Muscle layer of colon (tissue), 2 donors: ENCODE measurements around the gene DPT.

Experiments
- H3K27ac ChIP-seq: one replicate; pipeline ENCODE4 v1.7.0; 2013; ENCODE audit warnings: low read depth, mild to moderate bottlenecking, low read length, moderate library complexity
- H3K27me3 ChIP-seq, 2 donors: one replicate each; pipeline ENCODE4 v1.7.0; 2013; ENCODE audit warnings: low read length in 2 of 2, mild to moderate bottlenecking in 2 of 2; ENCODE audit not compliant: insufficient read depth in 2 of 2, control insufficient read depth in 1 of 2
- H3K36me3 ChIP-seq: one replicate; pipeline ENCODE4 v1.7.0; 2013; ENCODE audit warnings: mild to moderate bottlenecking, low read length; ENCODE audit not compliant: insufficient read depth
- H3K4me1 ChIP-seq: one replicate; pipeline ENCODE4 v1.7.0; 2013; ENCODE audit warnings: mild to moderate bottlenecking, low read length; ENCODE audit not compliant: insufficient read depth
- H3K4me3 ChIP-seq, 2 donors: one replicate each; pipeline ENCODE4 v1.7.0; 2013; ENCODE audit warnings: low read length in 2 of 2, low read depth in 1 of 2, mild to moderate bottlenecking in 1 of 2, moderate library complexity in 1 of 2
- H3K9ac ChIP-seq: one replicate; pipeline ENCODE4 v1.7.0; 2013; ENCODE audit warnings: low read length
- H3K9me3 ChIP-seq: one replicate; pipeline ENCODE4 v1.7.0; 2013; ENCODE audit warnings: mild to moderate bottlenecking, low read length
- donor health status: abdominal sarcoma.
- donor health status: Adenocarcinoma of cecum.

Gene DPT

GRCh38 chr1:168760241-168760640 lies 31.2 kb upstream of the DPT start:
- H3K27me3 ChIP-seq, result no peaks in the 10 kb centered on the region
- no peak overlapping the region for H3K27ac ChIP-seq
- no peaks in the 10 kb centered on the region for H3K9me3 ChIP-seq
- H3K9ac ChIP-seq, result no peak overlapping the region
- no peak overlapping the region for H3K4me3 ChIP-seq
- H3K36me3 ChIP-seq, result no peaks in the 10 kb centered on the region
- no peaks in the 10 kb centered on the region for H3K4me1 ChIP-seq

DNA sequence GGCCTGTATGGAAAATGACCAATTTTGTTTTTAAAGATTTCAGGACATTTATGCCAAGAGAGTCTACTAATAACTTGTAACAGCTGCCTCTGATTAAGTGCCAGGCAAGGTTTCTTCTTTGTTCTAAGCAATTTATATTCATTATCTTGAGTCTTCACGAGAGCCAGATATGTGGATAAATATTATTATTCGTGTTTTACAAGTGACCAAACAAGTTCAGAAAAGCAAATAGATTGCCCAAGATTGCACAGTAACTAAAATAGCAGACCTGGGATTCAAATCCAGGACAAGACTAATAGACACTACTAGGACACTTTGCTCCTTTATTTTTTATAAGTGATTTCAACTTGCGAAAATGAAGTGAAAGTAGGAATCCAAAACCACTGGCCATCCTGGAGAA lies 30.1 kb upstream of the DPT start:
- Histone ChIP-seq H3K4me3 (no peak overlapping the region), H3K27ac (no peak overlapping the region), H3K4me1 (no peaks in the 10 kb centered on the region)

DNA sequence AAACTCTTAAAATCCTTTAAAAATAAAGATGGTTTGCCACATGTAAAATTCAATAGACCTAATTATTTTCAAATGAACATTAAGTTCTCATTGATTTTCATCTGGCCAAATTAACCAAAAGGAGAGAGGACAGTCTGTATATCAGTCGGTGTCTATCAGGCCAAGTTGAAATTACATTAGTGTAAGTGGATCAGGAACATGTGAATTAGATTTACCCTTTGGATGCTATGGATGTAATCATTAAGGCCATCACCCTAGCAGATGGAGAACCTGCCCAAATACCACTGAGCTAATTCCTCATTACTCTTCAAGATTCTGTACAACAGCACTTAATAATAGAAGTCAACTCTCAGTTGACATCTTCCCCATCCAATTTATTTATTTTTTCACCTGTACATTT lies 29.5 kb upstream of the DPT start:
- no peak overlapping the region for H3K9ac ChIP-seq
- H3K27ac ChIP-seq, result no peak overlapping the region
- H3K36me3 ChIP-seq, result no peaks in the 10 kb centered on the region
- no peak overlapping the region for H3K4me3 ChIP-seq
- no peaks in the 10 kb centered on the region for H3K9me3 ChIP-seq
- H3K4me1 ChIP-seq, result no peaks in the 10 kb centered on the region
- H3K27me3 ChIP-seq, result no peaks in the 10 kb centered on the region

More for the DNA sequence above, 30.1 kb upstream of the DPT start:
- Histone ChIP-seq H3K9me3 (no peaks in the 10 kb centered on the region), H3K9ac (no peak overlapping the region), H3K36me3 (no peaks in the 10 kb centered on the region), H3K27me3 (no peaks in the 10 kb centered on the region)

- Histone ChIP-seq H3K36me3 (no peaks in the 10 kb centered on the region), H3K9ac (no peak overlapping the region), H3K27me3 (no peaks in the 10 kb centered on the region), H3K9me3 (no peaks in the 10 kb centered on the region), H3K27ac (no peak overlapping the region), H3K4me1 (peaks cover 12% of the 10 kb centered on the region), H3K4me3 (no peak overlapping the region)
Measured at GRCh38 chr1:168755800-168756418, 26.9 kb upstream of the DPT start.

DNA sequence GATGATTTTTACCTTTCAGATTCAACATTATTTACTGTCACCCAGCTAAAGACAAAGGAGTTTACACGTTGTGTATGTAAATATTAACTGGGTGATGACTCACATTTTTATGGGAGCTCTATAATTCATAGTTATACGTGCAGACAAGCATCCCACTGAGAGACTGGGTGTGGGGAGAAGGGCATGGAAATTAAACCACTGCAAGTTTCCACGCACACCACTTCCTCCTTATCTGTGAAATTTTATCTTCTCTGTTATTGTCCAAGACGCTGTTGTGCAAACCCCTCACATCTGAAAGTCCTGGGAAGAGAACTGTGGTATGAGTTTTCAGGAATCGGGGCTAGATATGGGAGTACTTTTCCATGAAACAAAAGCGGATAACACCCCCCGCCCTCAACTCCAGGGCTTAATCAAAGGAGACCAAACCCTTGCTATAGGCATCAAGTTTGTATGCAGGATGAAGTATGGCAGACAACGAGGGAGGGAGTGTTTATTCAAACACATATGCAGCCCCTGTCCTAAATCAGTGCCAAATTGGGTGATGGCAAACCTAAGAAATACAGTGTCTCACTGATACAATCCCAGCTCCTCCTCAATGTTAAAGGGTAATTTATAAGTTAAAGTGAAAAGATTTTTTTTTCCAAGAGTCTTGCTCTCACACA lies 23.3 kb upstream of the DPT start:
- no peak overlapping the region for H3K4me3 ChIP-seq
- no peaks in the 10 kb centered on the region for H3K36me3 ChIP-seq
- no peak overlapping the region for H3K27ac ChIP-seq

GRCh38 chr1:168751195-168751650 lies 22.2 kb upstream of the DPT start:
- Histone ChIP-seq H3K36me3 (no peaks in the 10 kb centered on the region), H3K9me3 (no peaks in the 10 kb centered on the region), H3K4me3 (no peak overlapping the region), H3K4me1 (peaks cover 16% of the 10 kb centered on the region), H3K9ac (no peak overlapping the region), H3K27me3 (no peaks in the 10 kb centered on the region), H3K27ac (no peak overlapping the region)

More for the DNA sequence above, 23.3 kb upstream of the DPT start:
- peaks cover 16% of the 10 kb centered on the region for H3K4me1 ChIP-seq
- H3K9me3 ChIP-seq, result no peaks in the 10 kb centered on the region
- no peaks in the 10 kb centered on the region for H3K27me3 ChIP-seq
- H3K9ac ChIP-seq, result no peak overlapping the region

- H3K9ac ChIP-seq, result no peak overlapping the region
- no peak overlapping the region for H3K4me3 ChIP-seq
- no peak overlapping the region for H3K27ac ChIP-seq
- H3K4me1 ChIP-seq, result peaks cover 7% of the 10 kb centered on the region
- no peaks in the 10 kb centered on the region for H3K36me3 ChIP-seq
- no peaks in the 10 kb centered on the region for H3K27me3 ChIP-seq
- no peaks in the 10 kb centered on the region for H3K9me3 ChIP-seq
Measured at GRCh38 chr1:168742994-168743650, 14.1 kb upstream of the DPT start.

DNA sequence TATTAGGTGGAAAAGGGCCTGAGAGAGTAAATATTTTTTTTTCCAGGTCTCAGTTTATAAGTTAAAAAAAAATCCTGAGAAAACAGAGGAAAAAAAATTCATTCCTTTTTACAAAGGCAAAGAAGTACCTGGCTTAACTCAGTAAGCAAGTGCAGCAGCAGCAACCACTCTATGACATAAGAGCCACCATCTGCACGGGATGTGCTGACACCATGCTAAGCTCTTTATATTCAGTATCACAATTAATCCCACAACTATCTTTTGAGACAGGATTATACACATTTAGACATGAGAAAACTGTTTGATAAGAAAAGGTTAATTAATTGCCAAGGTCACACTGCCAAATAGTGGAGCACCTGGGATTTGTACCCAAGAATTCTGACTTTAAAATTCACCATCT lies 13.4 kb upstream of the DPT start:
- Histone ChIP-seq H3K27ac (no peak overlapping the region), H3K9me3 (no peaks in the 10 kb centered on the region), H3K9ac (no peak overlapping the region), H3K27me3 (no peaks in the 10 kb centered on the region), H3K4me1 (peaks cover 14% of the 10 kb centered on the region), H3K4me3 (no peak overlapping the region), H3K36me3 (no peaks in the 10 kb centered on the region)

DNA sequence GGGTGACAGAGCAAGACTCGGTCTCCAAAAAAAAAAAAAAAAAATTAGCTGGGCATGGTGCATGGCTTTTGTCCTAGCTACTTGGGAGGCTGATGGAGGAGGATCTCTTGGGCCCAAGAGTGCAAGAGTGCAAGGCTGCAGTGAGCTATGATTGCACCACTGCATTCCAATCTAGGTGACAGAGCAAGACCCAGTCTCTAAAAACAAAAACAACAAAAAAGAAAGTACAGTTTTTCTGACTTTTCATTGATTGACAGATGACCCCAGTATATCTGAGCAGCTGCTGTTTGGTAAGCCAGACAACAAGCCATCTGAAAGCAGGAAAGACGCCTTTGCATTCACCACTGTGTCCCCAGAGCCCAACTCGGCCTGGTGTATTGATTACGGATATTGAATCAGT lies 10.9 kb upstream of the DPT start:
- H3K4me3 ChIP-seq, result no peak overlapping the region
- H3K9ac ChIP-seq, result no peak overlapping the region
- H3K9me3 ChIP-seq, result no peaks in the 10 kb centered on the region
- H3K27ac ChIP-seq, result no peak overlapping the region
- no peaks in the 10 kb centered on the region for H3K36me3 ChIP-seq
- H3K4me1 ChIP-seq, result peaks cover 28% of the 10 kb centered on the region
- no peaks in the 10 kb centered on the region for H3K27me3 ChIP-seq

DNA sequence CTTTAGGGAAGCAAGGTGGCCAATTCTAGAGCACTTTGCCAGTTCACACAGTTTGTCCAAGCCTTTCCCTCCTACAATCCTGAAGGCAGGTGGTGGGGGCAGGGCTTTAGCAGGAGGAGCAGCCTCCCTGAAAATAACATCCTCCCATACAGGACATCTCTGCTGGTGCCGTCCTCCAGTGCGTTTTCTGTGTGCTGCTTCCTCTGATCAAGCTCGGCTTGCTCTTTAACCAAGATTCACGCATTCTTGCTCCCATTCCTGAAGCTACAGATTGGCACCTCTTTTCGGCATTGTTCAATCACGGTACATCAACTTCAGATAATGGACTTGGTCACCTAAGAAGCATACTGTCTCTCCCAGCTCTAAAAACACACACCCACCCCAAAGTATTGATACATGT lies 7.5 kb upstream of the DPT start:
- no peak overlapping the region for H3K9ac ChIP-seq

GRCh38 chr1:168735974-168736373 lies 7.0 kb upstream of the DPT start:
- Histone ChIP-seq H3K9ac (no peak overlapping the region), H3K36me3 (no peaks in the 10 kb centered on the region), H3K4me1 (peaks cover 47% of the 10 kb centered on the region), H3K9me3 (no peaks in the 10 kb centered on the region), H3K4me3 (no peak overlapping the region), H3K27me3 (no peaks in the 10 kb centered on the region), H3K27ac (no peak overlapping the region)

More for the DNA sequence above, 7.5 kb upstream of the DPT start:
- H3K27ac ChIP-seq, result no peak overlapping the region
- H3K27me3 ChIP-seq, result no peaks in the 10 kb centered on the region
- H3K9me3 ChIP-seq, result no peaks in the 10 kb centered on the region
- H3K4me1 ChIP-seq, result peaks cover 47% of the 10 kb centered on the region
- no peaks in the 10 kb centered on the region for H3K36me3 ChIP-seq
- H3K4me3 ChIP-seq, result no peak overlapping the region
